C4-2B (cell line): ENCODE measurements around the gene KRT85.
A peak's percentile ranks its signal among the peaks of the same experiment; 100 is the strongest.

ENCODE experiments used
- H3K27ac ChIP-seq: fragments of 450-650 bp; 2 replicates; pipeline ENCODE4 v1.5.1; 2017
- CTCF ChIP-seq: fragments of 450-650 bp; conservative IDR thresholded peaks from 2 replicates; pipeline ENCODE4 v1.5.1; 2017; ENCODE audit warnings: mild to moderate bottlenecking
- ZFX ChIP-seq: fragments of 450-650 bp; IDR thresholded peaks from 2 replicates; pipeline ENCODE4 v1.6.1; 2017

The KRT85 gene

GRCh38 chr12:52341066-52341580, 26.2 kb downstream of the KRT85 start:
- TF ChIP-seq ZFX (no peak), CTCF (no peak)
- no peak overlapping the region for H3K27ac ChIP-seq

GRCh38 chr12:52338241-52338960, 28.9 kb downstream of the KRT85 start:
- no peak for TF ChIP-seq ZFX
- TF ChIP-seq CTCF = no peak
- peak overlapping the region; percentile 0; the same call in 1 of the 2 replicates for H3K27ac ChIP-seq

GRCh38 chr12:52337054-52337453, 30.2 kb downstream of the KRT85 start:
- TF ChIP-seq CTCF (no peak), ZFX (no peak)
- no peak overlapping the region for H3K27ac ChIP-seq

GRCh38 chr12:52336641-52337040, 30.6 kb downstream of the KRT85 start:
- no peak overlapping the region for H3K27ac ChIP-seq

GRCh38 chr12:52335598-52336262, 31.6 kb downstream of the KRT85 start:
- TF ChIP-seq ZFX (no peak), CTCF (no peak)
- H3K27ac ChIP-seq = no peak overlapping the region

More at GRCh38 chr12:52336641-52337040, 30.6 kb downstream of the KRT85 start:
- TF ChIP-seq CTCF = no peak

- no peak overlapping the region for H3K27ac ChIP-seq
- TF ChIP-seq CTCF (no peak), ZFX (no peak)
Measured at GRCh38 chr12:52334185-52334584, 33.1 kb downstream of the KRT85 start.

- TF ChIP-seq ZFX (no peak), CTCF (no peak)
- H3K27ac ChIP-seq = no peak overlapping the region
Measured at GRCh38 chr12:52333321-52333720, 34.0 kb downstream of the KRT85 start.
